ENCODE results near the gene ATXN7L1.

Gene ATXN7L1

GRCh38 chr7:105779856-105780780, 96.3 kb downstream of the ATXN7L1 start:
- DNase-seq (ENCODE audit: low read depth in 2 of 2, low spot score in 1 of 2), result no peak

DNA sequence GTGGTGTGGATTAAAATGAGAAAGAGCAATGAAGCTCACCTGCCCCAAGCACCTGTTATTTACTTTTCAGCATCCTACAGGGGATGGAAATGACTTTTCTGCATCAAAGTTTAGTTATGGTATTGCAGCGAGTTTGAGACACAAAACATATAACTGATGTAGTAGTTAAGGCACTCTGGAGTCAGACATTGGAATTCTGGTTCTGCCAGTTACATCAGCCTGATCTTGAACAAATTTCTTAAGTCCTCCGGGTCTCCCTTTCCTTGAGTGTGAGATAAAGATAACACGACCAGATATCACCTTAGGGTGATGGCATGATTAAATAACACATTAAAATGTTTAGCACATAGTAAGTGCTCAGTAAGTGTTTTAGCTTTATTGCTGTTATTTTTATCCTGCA, 97.4 kb downstream of the ATXN7L1 start:
- no peak for DNase-seq (ENCODE audit: low read depth in 2 of 2, low spot score in 1 of 2)

DNA sequence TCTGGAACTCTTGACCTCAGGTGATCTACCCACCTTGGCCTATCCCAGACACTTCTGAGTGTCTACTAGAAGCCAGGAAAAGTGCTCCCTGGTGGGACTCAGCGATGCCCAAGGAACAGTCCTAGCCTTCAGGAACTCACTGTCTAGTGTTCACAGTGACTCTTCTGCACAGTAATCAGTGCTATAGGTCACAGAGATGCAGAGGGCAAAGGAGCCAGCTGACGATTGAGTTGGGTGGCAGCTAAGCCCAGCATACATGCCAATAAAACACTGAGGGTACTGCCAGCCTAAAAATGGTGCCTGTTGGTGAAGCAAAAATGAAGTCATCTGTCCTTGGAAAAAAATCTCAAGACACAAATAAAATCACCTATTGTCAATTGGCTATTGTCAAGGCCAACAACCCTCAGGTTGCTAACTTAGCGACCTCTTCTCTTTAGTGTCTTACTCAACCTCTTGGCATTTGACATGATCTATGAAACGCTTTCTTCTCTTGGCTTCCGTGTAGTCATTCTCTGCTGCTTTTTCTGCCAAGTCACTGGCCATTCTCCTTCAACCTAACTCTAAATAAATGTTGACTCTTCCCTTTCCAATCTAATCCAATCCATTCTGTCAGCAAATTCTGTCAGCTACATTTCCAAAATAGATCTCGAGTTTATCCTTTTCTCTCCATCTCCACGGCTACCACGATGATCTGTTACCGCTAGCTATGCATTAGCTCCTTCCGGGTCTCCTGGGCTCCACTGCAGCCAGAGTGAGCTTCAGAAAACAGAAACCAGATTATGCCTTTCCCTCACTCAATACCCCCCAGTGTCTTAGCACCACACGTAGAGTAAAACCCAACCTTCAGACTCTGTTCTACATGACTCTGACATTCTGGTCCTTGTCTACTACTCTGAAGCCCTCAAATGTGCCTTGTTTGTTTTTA, 99.2 kb downstream of the ATXN7L1 start:
- no peak for DNase-seq (ENCODE audit: low read depth in 2 of 2, low spot score in 1 of 2)

GRCh38 chr7:105776068-105776790, 100.2 kb downstream of the ATXN7L1 start:
- DNase-seq (ENCODE audit: low read depth in 2 of 2, low spot score in 1 of 2), result no peak

GRCh38 chr7:105775580-105775979, 100.8 kb downstream of the ATXN7L1 start:
- DNase-seq (ENCODE audit: low read depth in 2 of 2, low spot score in 1 of 2), result no peak

DNA sequence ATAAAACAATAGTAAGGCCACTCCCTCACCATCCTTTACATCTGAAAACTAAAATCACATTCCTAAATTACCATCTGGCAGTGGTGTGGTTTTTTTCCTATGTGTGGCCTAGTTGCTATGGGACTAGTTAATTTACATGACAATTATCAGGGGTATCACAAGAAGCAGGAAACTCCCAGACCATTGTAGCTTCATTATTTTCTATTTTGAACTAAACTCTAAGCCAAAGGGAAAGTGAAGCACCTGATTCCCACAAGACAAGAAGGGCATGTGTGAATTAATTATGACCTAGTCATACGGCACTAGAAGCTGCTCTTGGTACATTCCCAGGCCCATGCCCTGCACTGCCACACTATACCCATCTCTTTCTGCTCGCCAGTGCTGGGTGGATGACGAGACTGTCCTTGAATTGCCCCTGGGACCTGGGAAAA, 103.4 kb downstream of the ATXN7L1 start:
- DNase-seq (ENCODE audit: low read depth in 2 of 2, low spot score in 1 of 2), result no peak

DNA sequence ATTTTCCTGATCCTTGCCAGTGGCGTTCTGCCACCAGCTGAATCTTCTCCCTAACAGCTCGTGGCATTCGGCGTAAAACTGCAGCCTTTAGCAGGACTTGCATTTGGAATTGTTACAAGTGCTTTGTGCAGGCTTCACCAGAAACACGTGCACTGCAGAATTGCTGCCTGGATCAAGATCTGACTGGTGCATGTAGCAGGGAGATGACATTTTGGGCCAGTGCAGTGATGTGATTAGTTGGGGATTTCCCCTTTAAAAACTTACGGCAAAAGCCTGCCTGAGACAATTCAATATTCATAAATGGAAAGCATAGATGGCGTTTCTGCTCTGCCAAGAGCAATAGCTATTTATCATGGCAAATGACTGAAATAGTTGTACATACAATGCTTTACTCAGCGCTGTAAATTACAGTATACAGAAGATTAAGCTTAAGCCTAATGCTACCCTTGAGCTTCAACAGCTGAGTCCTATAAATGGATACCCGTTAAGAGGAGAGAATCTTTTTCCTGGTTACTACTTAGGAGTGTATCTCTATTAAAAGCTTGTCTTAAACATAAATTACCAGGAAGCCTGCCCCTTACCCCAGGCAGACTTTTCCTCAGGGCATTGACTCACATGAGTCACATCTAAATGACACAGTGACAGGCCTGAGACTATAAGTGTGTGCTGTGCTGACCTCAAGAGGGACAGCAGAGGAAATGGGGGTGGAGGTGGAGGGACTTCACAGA, 106.3 kb downstream of the ATXN7L1 start:
- DNase-seq (ENCODE audit: low read depth in 2 of 2, low spot score in 1 of 2), result no peak

DNA sequence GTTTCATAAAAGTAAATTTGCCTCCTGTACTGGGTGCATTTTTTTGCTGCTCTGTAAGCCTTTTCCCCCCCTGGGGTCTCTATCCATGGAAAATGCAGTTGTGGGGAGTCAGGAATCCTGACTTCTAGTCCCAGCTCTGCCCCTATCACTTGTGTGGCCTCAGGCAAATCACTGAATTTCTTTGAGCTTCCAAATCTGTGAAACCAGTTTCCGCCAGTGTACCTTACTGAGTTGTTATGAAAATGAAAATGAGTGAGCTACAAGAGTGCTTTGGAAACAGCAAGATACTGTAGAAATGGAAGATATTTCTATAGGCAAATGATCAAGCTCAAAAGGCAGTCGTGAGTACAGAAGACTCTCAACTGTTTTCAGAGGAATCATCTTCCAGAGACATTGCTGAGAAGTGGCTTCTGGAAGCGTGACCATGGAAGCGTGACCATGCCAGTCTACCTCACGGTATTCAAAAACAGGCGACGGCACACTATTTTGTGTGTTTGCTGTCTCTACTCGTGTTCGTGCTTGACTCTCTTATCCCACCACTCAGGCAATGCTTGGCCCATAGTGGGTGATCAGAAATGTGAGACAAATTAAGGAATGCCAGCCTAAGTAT, 107.4 kb downstream of the ATXN7L1 start:
- DNase-seq (ENCODE audit: low read depth in 2 of 2, low spot score in 1 of 2), result no peak

GRCh38 chr7:105768117-105768516, 108.3 kb downstream of the ATXN7L1 start:
- DNase-seq (ENCODE audit: low read depth in 2 of 2, low spot score in 1 of 2), result no peak

GRCh38 chr7:105766421-105767073, 109.9 kb downstream of the ATXN7L1 start:
- DNase-seq (ENCODE audit: low read depth in 2 of 2, low spot score in 1 of 2), result no peak

DNA sequence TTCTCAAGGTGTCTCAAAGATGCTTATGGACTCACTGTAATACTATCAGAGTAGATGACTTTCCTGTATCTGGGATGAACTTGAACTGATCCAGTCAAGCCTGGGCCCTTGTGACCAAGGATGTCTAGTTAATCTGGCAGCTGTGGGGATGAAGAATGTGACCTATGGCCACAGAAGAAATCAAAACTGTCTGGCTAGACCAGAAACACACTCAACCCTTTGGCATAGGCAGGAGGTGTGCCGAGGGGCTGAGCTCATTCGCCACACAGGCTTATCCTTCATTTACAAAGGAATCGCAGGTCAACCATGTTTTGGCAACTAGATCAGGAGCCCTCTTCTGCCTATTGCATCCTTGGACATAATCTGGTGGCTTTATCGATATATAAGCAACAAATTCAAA, 110.6 kb downstream of the ATXN7L1 start:
- no peak for DNase-seq (ENCODE audit: low read depth in 2 of 2, low spot score in 1 of 2)

DNA sequence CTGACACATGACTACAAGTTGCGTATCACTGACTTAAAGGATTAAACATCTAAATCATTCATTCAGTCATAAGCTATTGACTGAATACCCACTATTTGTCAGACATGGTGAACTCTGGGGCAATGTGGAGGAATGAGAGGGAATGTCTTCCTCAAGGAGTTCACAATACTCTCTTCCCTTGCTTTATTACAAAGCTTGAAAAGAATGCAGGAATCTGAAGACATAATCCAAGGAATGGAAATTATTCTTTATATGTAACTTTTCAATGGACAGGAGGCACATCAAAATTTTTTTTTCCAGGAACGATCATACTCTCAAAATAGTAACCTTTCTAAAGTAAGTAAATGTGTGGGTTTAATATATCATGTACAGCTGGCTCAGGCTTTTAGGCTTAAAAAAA, 111.9 kb downstream of the ATXN7L1 start:
- no peak for DNase-seq (ENCODE audit: low read depth in 2 of 2, low spot score in 1 of 2)

GRCh38 chr7:105760551-105761447, 115.6 kb downstream of the ATXN7L1 start:
- no peak for DNase-seq (ENCODE audit: low read depth in 2 of 2, low spot score in 1 of 2)

DNA sequence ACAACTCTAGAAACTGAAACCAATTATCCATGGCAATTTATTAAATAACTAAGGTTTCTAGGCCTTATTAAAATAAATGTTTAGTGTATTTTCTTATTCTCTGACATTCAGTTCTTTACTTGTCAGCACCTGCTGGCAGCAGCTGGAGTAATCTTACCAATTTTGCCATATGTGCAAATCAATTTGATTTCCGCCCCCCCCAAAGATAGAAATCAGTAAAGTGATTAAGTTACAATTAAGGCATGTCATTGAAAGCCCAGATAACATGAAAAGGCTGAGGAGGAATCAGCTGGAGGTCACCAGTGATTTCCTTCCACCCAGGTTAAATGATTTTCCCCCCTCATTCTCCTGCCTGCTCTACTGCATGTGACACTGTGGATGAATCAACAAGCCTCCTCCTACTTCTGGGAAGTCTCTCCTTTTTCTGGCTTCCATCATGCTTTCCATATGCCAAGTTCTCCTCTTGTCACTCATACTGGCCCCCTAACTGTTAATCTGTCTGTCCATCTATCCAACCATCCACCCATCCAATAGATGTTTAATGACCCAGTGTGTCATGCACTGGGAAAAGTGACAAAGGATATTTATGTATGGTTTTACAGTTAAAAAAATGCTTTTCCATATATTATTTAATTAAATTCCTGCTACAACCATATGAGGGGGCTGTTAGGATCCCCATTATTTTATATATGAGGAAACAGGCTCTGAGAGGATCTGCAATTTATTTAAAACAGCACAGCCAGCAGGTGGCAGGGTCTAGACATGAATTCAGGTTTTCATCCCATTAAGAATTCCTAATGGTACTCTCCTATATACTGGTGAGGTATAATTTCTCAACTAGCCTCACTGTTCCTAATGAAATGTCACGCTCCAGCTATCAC, 116.5 kb downstream of the ATXN7L1 start:
- DNase-seq (ENCODE audit: low read depth in 2 of 2, low spot score in 1 of 2), result no peak

- no peak for DNase-seq (ENCODE audit: low read depth in 2 of 2, low spot score in 1 of 2)
Observed at GRCh38 chr7:105756367-105756766, 120.0 kb downstream of the ATXN7L1 start.

DNA sequence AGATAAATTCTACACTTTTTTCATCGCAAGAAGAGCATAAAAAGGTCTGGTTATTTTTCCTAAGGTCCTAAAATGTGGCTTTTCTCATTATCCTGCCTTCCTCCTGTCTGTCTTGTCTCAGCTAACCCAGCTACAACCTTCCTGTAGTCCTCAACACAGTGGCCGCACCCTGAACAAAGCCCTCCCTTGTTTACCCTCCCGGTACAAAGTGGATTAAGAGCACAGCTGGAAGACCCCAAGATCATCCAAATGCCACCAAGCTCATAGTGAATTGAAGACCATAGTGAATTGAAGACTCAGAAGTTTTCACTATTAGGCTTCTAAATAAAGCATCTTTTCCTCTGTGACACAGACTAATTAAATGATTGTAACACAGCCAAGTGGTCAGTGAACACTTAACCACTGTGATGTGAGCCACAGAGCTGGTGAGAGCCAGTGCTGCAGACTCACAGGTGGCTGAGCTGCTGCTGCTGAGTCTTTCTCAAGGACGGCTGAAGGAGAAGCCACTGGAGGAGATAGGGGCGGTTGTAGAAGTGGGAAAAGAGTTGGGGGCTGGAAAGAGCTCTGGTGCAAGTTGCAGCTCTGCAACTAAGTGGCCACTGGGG, 123.6 kb downstream of the ATXN7L1 start:
- DNase-seq (ENCODE audit: low read depth in 2 of 2, low spot score in 1 of 2), result no peak

DNA sequence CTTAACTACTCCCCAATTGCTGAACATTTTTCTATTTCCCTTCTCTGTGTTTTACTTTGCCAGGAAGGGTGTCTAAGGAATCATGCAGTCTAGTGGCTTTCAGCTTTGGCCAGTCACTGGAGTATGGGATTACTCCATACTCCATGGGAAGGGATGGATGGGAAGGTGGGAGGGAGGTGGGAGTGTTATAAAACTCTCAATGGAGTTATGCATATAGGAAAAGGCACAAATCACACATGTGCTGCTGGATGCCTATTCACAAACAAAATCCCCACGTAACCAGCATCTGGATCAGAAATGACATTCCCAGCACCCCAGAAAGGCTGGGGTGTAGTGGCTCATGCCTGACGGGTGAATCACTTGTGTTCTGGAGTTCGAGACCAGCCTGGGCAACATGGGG, 125.3 kb downstream of the ATXN7L1 start:
- DNase-seq (ENCODE audit: low read depth in 2 of 2, low spot score in 1 of 2), result no peak
